B cell (primary cell): ENCODE measurements around the gene GTF2IRD1. TPM values are rescaled to one million over a fixed set of nuclear protein-coding genes. Genes with fewer than 3 reads are reported as not detected.

Experiments
- ATAC-seq: fragments of 200-7000 bp; cut with Tn5 transposase; one replicate; pipeline ENCODE4 v1.10.0; 2021; ENCODE audit warnings: low read depth, mild to moderate bottlenecking, moderate number of reproducible peaks, moderate library complexity
- CTCF ChIA-PET: fragments of 350-600 bp; sonication (Branson Sonifier 250); formaldehyde crosslinking; loops from one replicate; lab custom pipeline; 2021; ENCODE audit warnings: antibody characterized with exemption, inconsistent platforms; lab: Charles Lee
- POLR2A ChIA-PET: fragments of 350-600 bp; sonication (Branson Sonifier 250); formaldehyde crosslinking; loops from one replicate; lab custom pipeline; 2021; ENCODE audit warnings: antibody characterized with exemption; lab: Charles Lee
- DNase-seq: peaks from one replicate; pipeline ENCODE4 v3.0.0; 2013
- H2AFZ ChIP-seq: 2 replicates; pipeline ENCODE4 v1.6.1; 2012; ENCODE audit warnings: mild to moderate bottlenecking, low read depth, low read length; ENCODE audit not compliant: insufficient read depth, poor library complexity, severe bottlenecking
- H3K27ac ChIP-seq, 2 donors: 1 replicate in 1 of 2; 2 replicates in 1 of 2; pipeline ENCODE4 v1.5.1; 2012 to 2013; ENCODE audit warnings: low read length in 2 of 2, mild to moderate bottlenecking in 2 of 2, moderate library complexity in 1 of 2
- H3K27me3 ChIP-seq, 4 experiments: fragments of 200-600 bp in 1 of 4; sonication (generic) in 1 of 4; replicated peaks in 1 of 4; 1 replicate in 2 of 4; 2 replicates in 2 of 4; pipeline versions ENCODE4 v1.6.1 to v1.7.0; 2013 to 2016; ENCODE audit warnings: low read length in 3 of 4, mild to moderate bottlenecking in 2 of 4, mixed read lengths in 1 of 4, moderate library complexity in 1 of 4; ENCODE audit not compliant: insufficient read depth in 4 of 4, control insufficient read depth in 3 of 4; ENCODE audit errors: control extremely low read depth in 1 of 4
- H3K36me3 ChIP-seq, 2 experiments: replicated peaks in 1 of 2; 1 replicate in 1 of 2; 2 replicates in 1 of 2; pipeline versions ENCODE4 v1.6.1 to v1.7.1; 2013; ENCODE audit warnings: low read length in 1 of 2; ENCODE audit not compliant: insufficient read depth in 2 of 2, control insufficient read depth in 1 of 2; ENCODE audit errors: control extremely low read depth in 1 of 2, extremely low read depth in 1 of 2
- H3K4me1 ChIP-seq, 2 donors: fragments of 200-600 bp in 1 of 2; sonication (generic) in 1 of 2; 1 replicate in 1 of 2; 2 replicates in 1 of 2; pipeline versions ENCODE4 v1.5.1 to v1.6.1; 2013 to 2017; ENCODE audit warnings: low read length in 2 of 2; ENCODE audit not compliant: control insufficient read depth in 2 of 2, insufficient read depth in 2 of 2
- H3K4me2 ChIP-seq: replicated peaks from 2 replicates; pipeline ENCODE3; 2012; ENCODE audit warnings: mild to moderate bottlenecking, low read depth, low read length; ENCODE audit not compliant: poor library complexity, severe bottlenecking
- H3K4me3 ChIP-seq, 5 experiments: fragments of 200-600 bp in 1 of 5; sonication (generic) in 1 of 5; 1 replicate in 3 of 5; 2 replicates in 2 of 5; pipeline versions ENCODE4 v1.5.1 to v1.7.0; 2011 to 2016; ENCODE audit warnings: low read length in 4 of 5, mild to moderate bottlenecking in 4 of 5, low read depth in 2 of 5, control low read depth in 1 of 5, moderate library complexity in 1 of 5; ENCODE audit not compliant: insufficient read depth in 1 of 5; ENCODE audit errors: control extremely low read depth in 1 of 5, extremely low read depth in 1 of 5
- H3K79me2 ChIP-seq: fragments of 200-600 bp; sonication (generic); one replicate; pipeline ENCODE4 v1.6.0; 2016; ENCODE audit warnings: low read length; ENCODE audit not compliant: control insufficient read depth, insufficient read depth
- H3K9ac ChIP-seq: fragments of 200-600 bp; sonication (generic); 2 replicates; pipeline ENCODE4 v1.6.1; 2017; ENCODE audit warnings: mild to moderate bottlenecking, low read length, moderate library complexity
- H3K9me3 ChIP-seq, 3 donors: one replicate each; pipeline versions ENCODE4 v1.6.1 to v1.7.1; 2013; ENCODE audit warnings: low read length in 2 of 3; ENCODE audit not compliant: control insufficient read depth in 2 of 3, insufficient read depth in 1 of 3; ENCODE audit errors: control extremely low read depth in 1 of 3
- H4K20me1 ChIP-seq: 2 replicates; pipeline ENCODE4 v1.6.0; 2012; ENCODE audit warnings: mild to moderate bottlenecking, low read length; ENCODE audit not compliant: insufficient read depth, control insufficient read depth, poor library complexity, severe bottlenecking
- H3K27ac Mint-ChIP-seq: one replicate; pipeline ENCODE4 v1.8.0; 2021; ENCODE audit warnings: mixed read lengths
- H3K27me3 Mint-ChIP-seq: one replicate; pipeline ENCODE4 v1.8.0; 2021; ENCODE audit warnings: mixed read lengths
- H3K4me1 Mint-ChIP-seq: one replicate; pipeline ENCODE4 v1.8.0; 2021; ENCODE audit warnings: mixed read lengths
- H3K4me3 Mint-ChIP-seq: one replicate; pipeline ENCODE4 v1.8.0; 2021; ENCODE audit warnings: mixed read lengths
- H3K9me3 Mint-ChIP-seq: one replicate; pipeline ENCODE4 v1.8.0; 2022; ENCODE audit warnings: mixed read lengths; ENCODE audit not compliant: insufficient read depth
- EZH2 ChIP-seq: IDR thresholded peaks from 2 replicates; pipeline ENCODE4 v1.6.1; 2012; ENCODE audit warnings: borderline replicate concordance, low read depth, mild to moderate bottlenecking, moderate library complexity, low read length; ENCODE audit not compliant: insufficient read depth, poor library complexity, severe bottlenecking
- WGBS: methylation state at CpG from one replicate; pipeline ENCODE4 v1.1.5; 2013; ENCODE audit warnings: missing lambda C conversion rate; ENCODE audit not compliant: insufficient coverage; 5-methylcytosine and 5-hydroxymethylcytosine counted together
- intact Hi-C: fragments of 100-400 bp; cut with micrococcal nuclease; formaldehyde crosslinking; loops from one replicate; pipeline ENCODE4 v1.10.0; 2022
- polyA plus RNA-seq: library from polyadenylated mRNA; depleted of rRNA; stranded (reverse); fragments of >200 nt; gene quantifications from 2 replicates; pipeline ENCODE4 v1.2.3, GENCODE V29; 2012
- total RNA-seq, 2 donors: library from RNA; stranded (reverse); fragments of 120-200 nt in 1 of 2; gene quantifications; 1 replicate in 1 of 2; 2 replicates in 1 of 2; pipeline versions ENCODE4 v1.2.3 to v1.2.4, GENCODE V29; 2013 to 2022
- TF ChIP-seq, protein P1 (sequence below): fragments of 200-600 bp; IDR thresholded peaks from one replicate; pipeline ENCODE4 v1.8.0; 2022; ENCODE audit warnings: antibody characterized with exemption, mild to moderate bottlenecking

The GTF2IRD1 gene
- total and polyA plus RNA-seq, 2 donors (not counting 1 experiment from before 2014, with no cell fraction given), result 0.45 to 2.2 TPM

DNA sequence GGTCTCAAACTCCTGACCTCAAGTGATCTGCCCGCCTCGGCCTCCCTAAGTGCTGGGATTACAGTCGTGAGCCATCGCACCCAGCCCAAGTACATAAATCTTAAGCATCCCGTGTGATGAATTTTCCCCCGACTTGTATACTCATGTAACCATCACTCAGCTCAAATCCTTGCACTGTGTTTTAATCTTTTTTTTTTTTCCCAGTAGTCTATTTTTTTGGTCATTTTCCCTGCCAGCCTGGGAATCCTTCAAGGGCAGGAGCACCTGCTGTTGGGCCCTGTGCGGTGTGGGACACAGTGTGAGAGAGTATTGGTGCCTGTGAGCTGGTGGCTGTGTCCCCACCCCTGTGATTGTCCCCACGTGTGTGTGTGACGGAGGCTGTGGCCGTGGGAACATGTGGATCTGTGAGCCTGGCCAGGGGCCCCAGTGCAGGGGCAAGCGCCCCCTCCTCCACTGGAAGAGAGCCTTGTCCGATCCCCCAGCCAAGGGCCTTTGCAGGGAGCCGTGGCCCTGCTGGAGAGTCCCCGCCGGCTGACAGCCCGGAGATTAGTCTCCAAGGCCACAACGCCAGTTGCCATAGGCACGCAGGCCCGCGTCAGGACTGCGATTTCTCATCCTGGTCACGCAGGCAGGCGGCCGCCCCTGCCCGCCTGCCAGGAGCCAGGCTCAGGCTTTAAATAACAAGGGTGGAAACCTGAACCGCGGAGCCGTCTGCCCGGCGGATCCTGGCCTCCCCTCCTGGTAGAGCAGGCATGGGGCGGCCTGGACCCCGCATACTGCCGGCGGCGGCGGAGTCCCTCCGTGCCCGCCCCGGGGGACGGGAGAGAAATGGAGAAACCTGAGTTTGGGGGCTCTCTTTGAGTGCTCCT is 26.5 kb downstream of the GTF2IRD1 start:
- peaks cover 15 to 28% of the 10 kb centered on the region in 2 donors for H3K4me1 ChIP-seq
- intact Hi-C loops, result no loop called here
- CTCF ChIA-PET, result interaction anchor here (0.6 kb wide), 1 partner anchor 22 kb away, joined by 4 read pairs; no protein-coding TSS in a partner anchor
- H3K9me3 Mint-ChIP-seq, result no peaks in the 10 kb centered on the region
- peak overlapping the region in 3 of 5 experiments; percentile 15 to 53 (median 40) for H3K4me3 ChIP-seq
- no peaks in the 10 kb centered on the region for H4K20me1 ChIP-seq
- H3K79me2 ChIP-seq, result no peaks in the 10 kb centered on the region
- DNase-seq (no peak), ATAC-seq (no peak)
- no peak for TF ChIP-seq EZH2
- TF ChIP-seq, protein P1, sequence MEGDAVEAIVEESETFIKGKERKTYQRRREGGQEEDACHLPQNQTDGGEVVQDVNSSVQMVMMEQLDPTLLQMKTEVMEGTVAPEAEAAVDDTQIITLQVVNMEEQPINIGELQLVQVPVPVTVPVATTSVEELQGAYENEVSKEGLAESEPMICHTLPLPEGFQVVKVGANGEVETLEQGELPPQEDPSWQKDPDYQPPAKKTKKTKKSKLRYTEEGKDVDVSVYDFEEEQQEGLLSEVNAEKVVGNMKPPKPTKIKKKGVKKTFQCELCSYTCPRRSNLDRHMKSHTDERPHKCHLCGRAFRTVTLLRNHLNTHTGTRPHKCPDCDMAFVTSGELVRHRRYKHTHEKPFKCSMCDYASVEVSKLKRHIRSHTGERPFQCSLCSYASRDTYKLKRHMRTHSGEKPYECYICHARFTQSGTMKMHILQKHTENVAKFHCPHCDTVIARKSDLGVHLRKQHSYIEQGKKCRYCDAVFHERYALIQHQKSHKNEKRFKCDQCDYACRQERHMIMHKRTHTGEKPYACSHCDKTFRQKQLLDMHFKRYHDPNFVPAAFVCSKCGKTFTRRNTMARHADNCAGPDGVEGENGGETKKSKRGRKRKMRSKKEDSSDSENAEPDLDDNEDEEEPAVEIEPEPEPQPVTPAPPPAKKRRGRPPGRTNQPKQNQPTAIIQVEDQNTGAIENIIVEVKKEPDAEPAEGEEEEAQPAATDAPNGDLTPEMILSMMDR, result no peak
- peak overlapping the region; percentile 11 for H3K4me3 Mint-ChIP-seq
- no peak overlapping the region for H3K27ac Mint-ChIP-seq
- H3K27me3 Mint-ChIP-seq, result peaks cover 15% of the 10 kb centered on the region
- no peaks in the 10 kb centered on the region for H3K36me3 ChIP-seq
- peaks cover 30% of the 10 kb centered on the region for H3K4me1 Mint-ChIP-seq
- peak overlapping the region; percentile 50 for H2AFZ ChIP-seq
- peak overlapping the region; percentile 70 for H3K4me2 ChIP-seq
- no peak overlapping the region for H3K27ac ChIP-seq
- H3K27me3 ChIP-seq, result peaks cover 0 to 25% (median 8%) of the 10 kb centered on the region in 4 experiments
- WGBS, result 33% methylated on average over 39 of the region's 40 CpGs
- peak overlapping the region; percentile 51 for H3K9ac ChIP-seq
- POLR2A ChIA-PET, result interaction anchor here (0.7 kb wide), 1 partner anchor 47 kb away, joined by 3 read pairs; no protein-coding TSS in a partner anchor
- peaks cover 0 to 9% (median 0%) of the 10 kb centered on the region in 3 donors for H3K9me3 ChIP-seq
